Ishikawa (cell line): Measurements from ENCODE around the gene RHOB.

Experiments
- CEBPB ChIP-seq: IDR thresholded peaks from 2 replicates; pipeline ENCODE4 v1.6.1; 2012
- CREB1 ChIP-seq: IDR thresholded peaks from 2 replicates; pipeline ENCODE4 v1.6.1; 2012; ENCODE audit warnings: low read depth
- EGR1 ChIP-seq: IDR thresholded peaks from 2 replicates; pipeline ENCODE4 v1.6.1; 2012
- EP300 ChIP-seq: IDR thresholded peaks from 2 replicates; pipeline ENCODE4 v1.6.1; 2012; ENCODE audit warnings: borderline replicate concordance
- FOXM1 ChIP-seq: IDR thresholded peaks from 2 replicates; pipeline ENCODE4 v1.6.1; 2012; ENCODE audit warnings: low read depth, borderline replicate concordance
- MAX ChIP-seq: IDR thresholded peaks from 2 replicates; pipeline ENCODE4 v1.6.1; 2012
- NFIC ChIP-seq: IDR thresholded peaks from 2 replicates; pipeline ENCODE4 v1.6.1; 2012
- RAD21 ChIP-seq: IDR thresholded peaks from 2 replicates; pipeline ENCODE4 v1.6.1; 2012; ENCODE audit warnings: low read depth
- REST ChIP-seq: IDR thresholded peaks from 2 replicates; pipeline ENCODE4 v1.6.1; 2012; ENCODE audit warnings: low read depth, mild to moderate bottlenecking
- TAF1 ChIP-seq: IDR thresholded peaks from 2 replicates; pipeline ENCODE4 v1.6.1; 2012; ENCODE audit warnings: low read depth, mild to moderate bottlenecking
- TCF12 ChIP-seq: IDR thresholded peaks from 2 replicates; pipeline ENCODE4 v1.6.1; 2012; ENCODE audit warnings: low read depth
- TEAD4 ChIP-seq: IDR thresholded peaks from 2 replicates; pipeline ENCODE4 v1.6.1; 2012
- YY1 ChIP-seq: IDR thresholded peaks from 2 replicates; pipeline ENCODE4 v1.6.1; 2012; ENCODE audit warnings: low read depth
- ZBTB7A ChIP-seq: IDR thresholded peaks from 2 replicates; pipeline ENCODE4 v1.6.1; 2012; ENCODE audit warnings: low read depth
- TF ChIP-seq, protein P1 (sequence below): IDR thresholded peaks from 2 replicates; pipeline ENCODE4 v1.6.1; 2012

The RHOB gene

GRCh38 chr2:20428717-20429490, 18.0 kb upstream of the RHOB start:
- TF ChIP-seq TAF1 (no peak), EP300 (no peak), CEBPB (no peak), YY1 (no peak), RAD21 (no peak), TEAD4 (no peak), MAX (no peak), CREB1 (no peak), TCF12 (no peak), ZBTB7A (no peak), FOXM1 (no peak), EGR1 (no peak), REST (no peak), NFIC (no peak)
- TF ChIP-seq, protein P1, sequence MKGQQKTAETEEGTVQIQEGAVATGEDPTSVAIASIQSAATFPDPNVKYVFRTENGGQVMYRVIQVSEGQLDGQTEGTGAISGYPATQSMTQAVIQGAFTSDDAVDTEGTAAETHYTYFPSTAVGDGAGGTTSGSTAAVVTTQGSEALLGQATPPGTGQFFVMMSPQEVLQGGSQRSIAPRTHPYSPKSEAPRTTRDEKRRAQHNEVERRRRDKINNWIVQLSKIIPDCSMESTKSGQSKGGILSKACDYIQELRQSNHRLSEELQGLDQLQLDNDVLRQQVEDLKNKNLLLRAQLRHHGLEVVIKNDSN: no peak

- no peak for TF ChIP-seq TAF1
- no peak for TF ChIP-seq CREB1
- TF ChIP-seq YY1: no peak
- TF ChIP-seq, protein P1: no peak
- no peak for TF ChIP-seq REST
- TF ChIP-seq ZBTB7A: no peak
- no peak for TF ChIP-seq CEBPB
- TF ChIP-seq FOXM1: no peak
- no peak for TF ChIP-seq RAD21
- TF ChIP-seq EGR1: no peak
Observed at GRCh38 chr2:20429528-20429927, 17.3 kb upstream of the RHOB start.

DNA sequence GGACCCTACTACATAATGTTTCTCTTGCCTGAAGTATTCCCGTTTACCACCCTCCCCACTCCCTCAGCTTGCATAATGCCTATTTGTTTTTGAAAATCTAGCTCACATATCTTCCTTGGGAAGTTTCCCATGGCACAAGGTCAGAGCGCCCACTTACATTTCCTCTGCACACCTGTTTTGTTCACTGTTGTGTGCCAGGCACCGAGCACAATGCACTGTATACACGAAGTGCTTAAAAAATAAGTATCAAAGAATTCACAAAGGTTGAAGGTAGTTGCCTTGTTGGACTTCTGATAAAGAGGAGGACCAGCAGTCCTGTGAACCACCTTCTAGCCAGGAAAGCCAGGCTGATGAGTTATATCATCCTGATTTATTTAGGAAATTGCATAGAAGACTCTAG, 16.8 kb upstream of the RHOB start:
- TF ChIP-seq CEBPB: no peak
- TF ChIP-seq FOXM1: no peak
- no peak for TF ChIP-seq YY1
- no peak for TF ChIP-seq ZBTB7A
- TF ChIP-seq TCF12: no peak
- TF ChIP-seq MAX: no peak
- TF ChIP-seq, protein P1: no peak
- no peak for TF ChIP-seq REST
- no peak for TF ChIP-seq TEAD4
- no peak for TF ChIP-seq NFIC
- TF ChIP-seq EP300: no peak
- no peak for TF ChIP-seq CREB1
- no peak for TF ChIP-seq RAD21
- TF ChIP-seq TAF1: no peak
- no peak for TF ChIP-seq EGR1
